SK-N-SH treated with all-trans-retinoic acid at 6 μM for 48 hours (cell line): ENCODE results near the gene GSG1L.

ENCODE experiments used
- ATAC-seq: fragments of 200-7000 bp; cut with Tn5 transposase; 3 replicates; pipeline ENCODE4 v1.9.1; 2020; ENCODE audit warnings: mild to moderate bottlenecking, moderate library complexity
- ARNTL ChIP-seq: fragments of 450-650 bp; formaldehyde crosslinking; IDR thresholded peaks from 2 replicates; pipeline ENCODE4 v1.5.0; 2020; ENCODE audit warnings: low read depth, mild to moderate bottlenecking, moderate library complexity, borderline replicate concordance
- CREB5 ChIP-seq: fragments of 250-450 bp; sonication (Bioruptor Pico); IDR thresholded peaks from 2 replicates; pipeline ENCODE4 v1.5.1; 2020; ENCODE audit warnings: low read depth, mild to moderate bottlenecking, moderate library complexity
- CSDC2 ChIP-seq: fragments of 250-450 bp; sonication (Bioruptor Pico); IDR thresholded peaks from 2 replicates; pipeline ENCODE4 v1.5.0; 2020; ENCODE audit warnings: mild to moderate bottlenecking, moderate library complexity
- ESRRG ChIP-seq: fragments of 250-450 bp; sonication (Bioruptor Pico); IDR thresholded peaks from 2 replicates; pipeline ENCODE4 v1.6.1; 2021; ENCODE audit warnings: mild to moderate bottlenecking
- GLIS3 ChIP-seq: fragments of 250-450 bp; sonication (Bioruptor Pico); IDR thresholded peaks from 2 replicates; pipeline ENCODE4 v1.5.0; 2020; ENCODE audit warnings: mild to moderate bottlenecking, moderate library complexity
- ISL1 ChIP-seq: fragments of 250-450 bp; sonication (Bioruptor Pico); IDR thresholded peaks from 2 replicates; pipeline ENCODE4 v2.1.2; 2022; ENCODE audit warnings: mild to moderate bottlenecking, moderate library complexity
- OSR1 ChIP-seq: fragments of 250-450 bp; sonication (Bioruptor Pico); IDR thresholded peaks from 2 replicates; pipeline ENCODE4 v1.8.0; 2022; ENCODE audit warnings: moderate library complexity, mild to moderate bottlenecking, inconsistent platforms
- PATZ1 ChIP-seq: fragments of 250-450 bp; sonication (Bioruptor Pico); IDR thresholded peaks from 2 replicates; pipeline ENCODE4 v1.8.0; 2020; ENCODE audit warnings: mild to moderate bottlenecking, moderate library complexity, borderline replicate concordance
- PPARA ChIP-seq: fragments of 250-450 bp; sonication (Bioruptor Pico); IDR thresholded peaks from 2 replicates; pipeline ENCODE4 v1.5.0; 2020; ENCODE audit warnings: mild to moderate bottlenecking, borderline replicate concordance
- RARB ChIP-seq: fragments of 250-450 bp; sonication (Bioruptor Pico); IDR thresholded peaks from 2 replicates; pipeline ENCODE4 v1.8.0; 2021; ENCODE audit warnings: mild to moderate bottlenecking, moderate library complexity
- SNAI2 ChIP-seq: fragments of 250-450 bp; sonication (Bioruptor Pico); IDR thresholded peaks from 2 replicates; pipeline ENCODE4 v1.5.0; 2020; ENCODE audit warnings: mild to moderate bottlenecking, moderate library complexity
- TCF4 ChIP-seq: fragments of 250-450 bp; sonication (Bioruptor Pico); IDR thresholded peaks from 2 replicates; pipeline ENCODE4 v1.8.0; 2021; ENCODE audit warnings: mild to moderate bottlenecking, moderate library complexity, borderline replicate concordance
- TOX ChIP-seq: fragments of 250-450 bp; sonication (Bioruptor Pico); IDR thresholded peaks from 2 replicates; pipeline ENCODE4 v1.8.0; 2021; ENCODE audit warnings: mild to moderate bottlenecking, moderate library complexity, borderline replicate concordance
- ZC3H10 ChIP-seq: fragments of 250-450 bp; sonication (Bioruptor Pico); IDR thresholded peaks from 2 replicates; pipeline ENCODE4 v1.5.1; 2021; ENCODE audit warnings: mild to moderate bottlenecking, moderate library complexity
- ZFP3 ChIP-seq: fragments of 250-450 bp; sonication (Bioruptor Pico); IDR thresholded peaks from 2 replicates; pipeline ENCODE4 v1.5.0; 2020; ENCODE audit warnings: mild to moderate bottlenecking, moderate library complexity
- ZFP30 ChIP-seq: fragments of 450-650 bp; formaldehyde crosslinking; IDR thresholded peaks from 2 replicates; pipeline ENCODE4 v1.5.0; 2022; ENCODE audit warnings: mild to moderate bottlenecking, moderate library complexity
- ZNF565 ChIP-seq: fragments of 450-650 bp; formaldehyde crosslinking; conservative IDR thresholded peaks from 2 replicates; pipeline ENCODE4 v1.5.0; 2020; ENCODE audit warnings: low read depth, mild to moderate bottlenecking, moderate library complexity
- ZNF70 ChIP-seq: fragments of 450-650 bp; formaldehyde crosslinking; IDR thresholded peaks from 2 replicates; pipeline ENCODE4 v1.5.0; 2020; ENCODE audit warnings: mild to moderate bottlenecking, moderate library complexity
- ZNF8 ChIP-seq: fragments of 450-650 bp; formaldehyde crosslinking; IDR thresholded peaks from 2 replicates; pipeline ENCODE4 v1.5.0; 2020; ENCODE audit warnings: mild to moderate bottlenecking, moderate library complexity
- TF ChIP-seq, protein P1 (sequence below): fragments of 250-450 bp; sonication (Bioruptor Pico); IDR thresholded peaks from 2 replicates; pipeline ENCODE4 v1.8.0; 2021; ENCODE audit warnings: low read depth, mild to moderate bottlenecking, moderate library complexity, borderline replicate concordance
- TF ChIP-seq, protein P2 (sequence below): fragments of 250-450 bp; sonication (Bioruptor Pico); IDR thresholded peaks from 2 replicates; pipeline ENCODE4 v1.5.1; 2021; ENCODE audit warnings: mild to moderate bottlenecking, moderate library complexity

The GSG1L gene

GRCh38 chr16:28059841-28060575, 3.5 kb downstream of the GSG1L start:
- ATAC-seq: no peak
- no peak for TF ChIP-seq TCF4 (CRISPR knock-in tag)
- TF ChIP-seq SNAI2 (CRISPR knock-in tag): no peak
- TF ChIP-seq CSDC2 (CRISPR knock-in tag): no peak
- no peak for TF ChIP-seq PPARA (CRISPR knock-in tag)
- TF ChIP-seq ZFP30 (CRISPR knock-in tag): no peak
- no peak for TF ChIP-seq ZNF565 (CRISPR knock-in tag)
- no peak for TF ChIP-seq RARB (CRISPR knock-in tag)
- TF ChIP-seq, protein P1, sequence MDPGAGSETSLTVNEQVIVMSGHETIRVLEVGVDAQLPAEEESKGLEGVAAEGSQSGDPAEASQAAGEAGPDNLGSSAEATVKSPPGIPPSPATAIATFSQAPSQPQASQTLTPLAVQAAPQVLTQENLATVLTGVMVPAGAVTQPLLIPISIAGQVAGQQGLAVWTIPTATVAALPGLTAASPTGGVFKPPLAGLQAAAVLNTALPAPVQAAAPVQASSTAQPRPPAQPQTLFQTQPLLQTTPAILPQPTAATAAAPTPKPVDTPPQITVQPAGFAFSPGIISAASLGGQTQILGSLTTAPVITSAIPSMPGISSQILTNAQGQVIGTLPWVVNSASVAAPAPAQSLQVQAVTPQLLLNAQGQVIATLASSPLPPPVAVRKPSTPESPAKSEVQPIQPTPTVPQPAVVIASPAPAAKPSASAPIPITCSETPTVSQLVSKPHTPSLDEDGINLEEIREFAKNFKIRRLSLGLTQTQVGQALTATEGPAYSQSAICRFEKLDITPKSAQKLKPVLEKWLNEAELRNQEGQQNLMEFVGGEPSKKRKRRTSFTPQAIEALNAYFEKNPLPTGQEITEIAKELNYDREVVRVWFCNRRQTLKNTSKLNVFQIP (CRISPR knock-in tag): no peak
- TF ChIP-seq OSR1: no peak
- no peak for TF ChIP-seq CREB5 (CRISPR knock-in tag)
- no peak for TF ChIP-seq ISL1 (CRISPR knock-in tag)
- TF ChIP-seq ZFP3 (CRISPR knock-in tag): no peak
- no peak for TF ChIP-seq ZC3H10 (CRISPR knock-in tag)
- no peak for TF ChIP-seq ZNF8 (CRISPR knock-in tag)
- no peak for TF ChIP-seq ARNTL (CRISPR knock-in tag)
- no peak for TF ChIP-seq PATZ1 (CRISPR knock-in tag)
- no peak for TF ChIP-seq TOX

- TF ChIP-seq ZC3H10 (CRISPR knock-in tag) (no peak), ZFP3 (CRISPR knock-in tag) (no peak), CSDC2 (CRISPR knock-in tag) (no peak), ZNF70 (CRISPR knock-in tag) (no peak), GLIS3 (CRISPR knock-in tag) (no peak), TCF4 (CRISPR knock-in tag) (no peak), ZFP30 (CRISPR knock-in tag) (no peak), ZNF565 (CRISPR knock-in tag) (no peak)
- TF ChIP-seq, protein P2, sequence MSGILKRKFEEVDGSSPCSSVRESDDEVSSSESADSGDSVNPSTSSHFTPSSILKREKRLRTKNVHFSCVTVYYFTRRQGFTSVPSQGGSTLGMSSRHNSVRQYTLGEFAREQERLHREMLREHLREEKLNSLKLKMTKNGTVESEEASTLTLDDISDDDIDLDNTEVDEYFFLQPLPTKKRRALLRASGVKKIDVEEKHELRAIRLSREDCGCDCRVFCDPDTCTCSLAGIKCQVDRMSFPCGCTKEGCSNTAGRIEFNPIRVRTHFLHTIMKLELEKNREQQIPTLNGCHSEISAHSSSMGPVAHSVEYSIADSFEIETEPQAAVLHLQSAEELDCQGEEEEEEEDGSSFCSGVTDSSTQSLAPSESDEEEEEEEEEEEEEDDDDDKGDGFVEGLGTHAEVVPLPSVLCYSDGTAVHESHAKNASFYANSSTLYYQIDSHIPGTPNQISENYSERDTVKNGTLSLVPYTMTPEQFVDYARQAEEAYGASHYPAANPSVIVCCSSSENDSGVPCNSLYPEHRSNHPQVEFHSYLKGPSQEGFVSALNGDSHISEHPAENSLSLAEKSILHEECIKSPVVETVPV (CRISPR knock-in tag): no peak
- ATAC-seq: no peak
These were observed 4.5 kb downstream of the GSG1L start for GRCh38 chr16:28058839-28059589.

GRCh38 chr16:28057949-28058348, 5.6 kb downstream of the GSG1L start:
- TF ChIP-seq ZNF8 (CRISPR knock-in tag) (no peak), OSR1 (no peak), RARB (CRISPR knock-in tag) (no peak), SNAI2 (CRISPR knock-in tag) (no peak), ESRRG (CRISPR knock-in tag) (no peak), ZC3H10 (CRISPR knock-in tag) (no peak), TOX (no peak), CSDC2 (CRISPR knock-in tag) (no peak), ARNTL (CRISPR knock-in tag) (no peak)
- TF ChIP-seq, protein P1 (CRISPR knock-in tag): no peak
- TF ChIP-seq, all 23 proteins: peak for 0
- no peak for ATAC-seq
